H7 (cell line): ENCODE measurements around the gene COLEC11. TPM values are rescaled to one million over a fixed set of nuclear protein-coding genes. Genes with fewer than 3 reads are reported as not detected.
A peak's percentile ranks its signal among the peaks of the same experiment; 100 is the strongest.
"Not testable (repeated sequence)": the region's sequence is repeated elsewhere in the genome, so short reads cannot be mapped to it uniquely, and the experiment has no call there.

Source experiments
- DNase-seq: peaks from one replicate; pipeline ENCODE4 v3.0.0; 2012
- H3K27me3 ChIP-seq: 2 replicates; pipeline ENCODE4 v1.6.0; 2011; ENCODE audit warnings: mild to moderate bottlenecking, low read length; ENCODE audit not compliant: control insufficient read depth, insufficient read depth
- H3K36me3 ChIP-seq: replicated peaks from 2 replicates; pipeline ENCODE4 v1.5.1; 2011; ENCODE audit warnings: low read length; ENCODE audit not compliant: control insufficient read depth, insufficient read depth
- H3K4me3 ChIP-seq: 2 replicates; pipeline ENCODE4 v1.5.1; 2011; ENCODE audit warnings: low read depth, mild to moderate bottlenecking, control low read depth, low read length, moderate library complexity; ENCODE audit not compliant: insufficient read depth
- total RNA-seq: library from RNA; depleted of rRNA; stranded (reverse); fragments of >200 nt; shearing (Covaris generic); gene quantifications from 2 replicates; pipeline ENCODE4 v1.2.3, GENCODE V29; 2014

Gene COLEC11
- total RNA-seq, 1 experiment from 2014 or later = not detected

DNA sequence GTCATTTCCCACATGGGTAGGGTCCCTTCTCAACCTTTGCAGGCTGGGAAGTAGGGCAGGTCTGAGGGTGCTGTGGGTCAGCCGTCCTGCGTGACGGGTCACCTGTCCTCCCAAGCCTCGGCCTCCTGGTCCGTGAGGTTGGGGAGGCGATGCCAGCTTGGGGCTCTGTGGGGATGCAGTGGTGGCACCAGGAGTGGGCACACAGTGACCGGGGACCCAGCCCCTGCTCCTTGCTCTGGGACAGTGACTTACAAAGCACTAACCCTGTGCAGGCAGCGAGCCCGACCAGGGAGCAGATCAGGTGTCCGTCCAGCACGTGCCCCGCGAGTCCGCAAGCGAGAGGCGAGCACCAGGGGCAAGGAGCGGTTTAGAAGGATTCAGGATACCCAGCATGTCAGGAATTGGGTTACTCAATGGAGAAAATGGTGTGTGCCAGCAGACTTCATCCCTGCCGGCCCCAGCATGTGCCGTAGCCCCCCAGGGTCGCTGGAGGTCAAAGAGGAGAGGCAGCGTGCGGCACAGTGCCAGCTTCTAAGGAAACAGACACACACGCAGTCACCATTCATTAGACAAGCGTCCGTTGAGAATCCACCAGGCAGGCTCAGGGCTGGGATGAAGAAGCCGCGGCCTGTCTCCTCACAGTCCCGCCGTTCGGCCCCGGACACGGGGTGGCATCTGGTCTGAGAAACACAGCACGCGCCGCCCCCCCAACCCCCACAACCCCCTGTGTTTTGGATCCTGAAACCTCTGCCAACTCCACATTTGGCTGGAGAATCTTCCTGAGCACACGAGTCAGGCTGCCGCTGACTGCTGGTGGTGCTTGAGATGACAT is 11.7 kb downstream of the COLEC11 start:
- DNase-seq = peak; percentile 52
- H3K36me3 ChIP-seq = no peaks in the 10 kb centered on the region
- H3K4me3 ChIP-seq = no peak overlapping the region
- H3K27me3 ChIP-seq = no peaks in the 10 kb centered on the region

DNA sequence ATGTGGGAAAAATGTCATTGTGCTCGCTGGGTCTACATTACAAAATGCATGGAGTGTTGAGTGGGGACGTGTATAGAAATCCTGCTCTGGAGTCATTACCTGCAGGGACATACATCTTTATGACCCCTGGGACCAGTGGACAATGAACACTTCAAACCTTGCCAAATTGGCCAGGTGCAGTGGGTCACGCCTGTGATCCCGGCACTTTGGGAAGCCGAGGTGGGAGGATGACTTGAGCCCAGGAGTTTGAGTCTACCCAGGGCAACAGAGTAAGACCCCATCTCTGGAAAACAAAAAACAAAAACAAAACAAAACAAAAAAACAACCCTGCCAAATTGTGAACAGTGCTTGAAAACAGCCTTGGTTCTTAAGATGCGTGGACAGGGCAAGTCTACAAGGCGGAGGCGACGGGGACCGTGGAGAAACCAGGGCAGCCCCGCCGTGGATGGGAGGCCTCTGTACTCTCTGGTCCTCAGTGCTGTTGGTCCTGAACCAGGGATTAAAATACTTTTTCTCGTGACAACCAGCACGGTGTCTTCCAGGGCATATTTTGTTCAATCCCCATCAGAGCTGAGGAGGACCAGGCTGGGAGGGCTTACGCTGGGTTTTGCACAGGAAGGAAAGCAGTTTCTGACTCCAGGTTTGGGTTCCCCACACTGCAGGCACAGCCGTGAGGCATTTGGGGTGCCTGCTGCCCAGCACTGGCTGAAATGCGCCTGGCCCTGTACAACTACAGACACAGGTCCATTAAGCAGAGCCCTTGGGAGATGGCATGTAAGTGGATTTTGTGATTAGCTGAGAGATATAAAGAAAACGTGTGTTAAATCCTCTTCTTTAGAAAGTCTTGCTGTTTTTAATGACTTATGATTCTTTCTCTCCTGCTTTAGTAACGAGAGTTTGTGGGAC is 13.7 kb downstream of the COLEC11 start:
- peak; percentile 29 for DNase-seq
- Histone ChIP-seq H3K36me3 (no peaks in the 10 kb centered on the region), H3K4me3 (no peak overlapping the region), H3K27me3 (no peaks in the 10 kb centered on the region)

DNA sequence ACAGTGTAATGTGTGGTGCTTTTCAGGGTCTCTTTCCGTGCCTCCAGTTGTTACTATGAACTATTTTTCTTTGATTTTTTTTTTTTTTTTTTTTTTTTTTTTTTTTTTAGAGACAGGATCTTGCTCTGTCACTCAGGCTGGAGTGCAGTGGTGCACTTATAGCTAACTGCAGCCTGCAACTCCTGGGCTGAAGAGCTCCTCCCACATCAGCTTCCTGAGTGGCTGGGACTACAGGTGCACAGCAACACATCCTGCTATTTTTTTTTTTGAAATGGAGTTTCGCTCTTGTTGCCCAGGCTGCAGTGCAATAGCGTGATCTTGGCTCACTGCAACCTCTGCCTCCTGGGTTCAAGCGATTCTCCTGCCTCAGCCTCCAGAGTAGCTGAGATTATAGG is 14.4 kb downstream of the COLEC11 start:
- H3K36me3 ChIP-seq, DNase-seq, H3K27me3 ChIP-seq, H3K4me3 ChIP-seq: not testable (repeated sequence)

DNA sequence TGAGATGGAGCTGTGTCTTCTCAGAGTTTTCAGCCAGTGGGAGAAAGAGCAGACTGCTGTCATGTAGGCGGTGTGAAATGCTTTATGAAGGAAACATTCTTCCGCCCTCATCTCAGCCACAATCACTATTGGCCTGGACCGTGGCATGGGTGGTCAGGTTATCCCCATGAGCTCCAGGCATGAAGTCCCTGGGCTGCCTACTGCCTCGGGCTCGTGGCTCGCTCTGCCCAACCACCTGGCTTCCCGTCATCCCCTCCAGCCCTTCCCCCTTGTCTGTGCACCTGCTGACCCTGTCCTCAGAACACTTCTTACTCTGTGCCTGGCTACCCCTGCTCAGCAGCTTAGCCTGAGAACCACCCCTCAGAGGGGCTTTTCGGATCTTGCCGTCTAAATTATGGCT is 15.5 kb downstream of the COLEC11 start:
- Histone ChIP-seq H3K4me3 (no peak overlapping the region), H3K27me3 (no peaks in the 10 kb centered on the region), H3K36me3 (no peaks in the 10 kb centered on the region)
- peak; percentile 38 for DNase-seq

DNA sequence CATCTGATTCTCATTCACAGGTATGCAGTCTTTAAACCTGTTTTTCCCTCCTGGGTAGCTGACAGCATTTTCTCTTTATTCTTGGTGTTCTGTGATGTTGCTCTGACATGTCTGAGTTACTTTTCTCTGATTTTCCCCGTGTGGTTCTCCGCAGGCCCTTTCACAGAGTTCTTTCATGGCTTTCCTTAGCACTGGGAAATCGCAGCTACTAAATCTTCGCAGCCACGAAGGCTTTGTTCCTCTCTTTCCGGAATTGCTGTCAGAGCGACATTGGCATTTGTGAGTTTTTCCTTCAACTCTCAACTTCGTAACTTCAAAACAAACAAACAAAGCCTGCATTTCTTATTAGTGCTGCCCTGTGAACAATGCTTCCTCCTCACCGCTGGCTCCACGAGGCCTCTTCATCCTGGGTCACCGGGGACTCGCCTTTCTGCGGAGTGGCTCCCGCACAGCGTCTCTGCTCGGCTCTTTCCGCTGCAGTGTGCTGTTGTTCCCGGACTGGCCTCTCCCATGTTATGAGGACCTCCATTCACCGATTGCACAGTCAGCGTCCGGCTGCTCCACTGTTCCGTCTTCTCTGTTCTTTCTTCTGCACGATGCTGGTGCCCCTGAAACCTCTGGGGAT is 16.1 kb downstream of the COLEC11 start:
- Histone ChIP-seq H3K36me3 (no peaks in the 10 kb centered on the region), H3K4me3 (no peak overlapping the region), H3K27me3 (no peaks in the 10 kb centered on the region)
- DNase-seq = peak; percentile 46

DNA sequence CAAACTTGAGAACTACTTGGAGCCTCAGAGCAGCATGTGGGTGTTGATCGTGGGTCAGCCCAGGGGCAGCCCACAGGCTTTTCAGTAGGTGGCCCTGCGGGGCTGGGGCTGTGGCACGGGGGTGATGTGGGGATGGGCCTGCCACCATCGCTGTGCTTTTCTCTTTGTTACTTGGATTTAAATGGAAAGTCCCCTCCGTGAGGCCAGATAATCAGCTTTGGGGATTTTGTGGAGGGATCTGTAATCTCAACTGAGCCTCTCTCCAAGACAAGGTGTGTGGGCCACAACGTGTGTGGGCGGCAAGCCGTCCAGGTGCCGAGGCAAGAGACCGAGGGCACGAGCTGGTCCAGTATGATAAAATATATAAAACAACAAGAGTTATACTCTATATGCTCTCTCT is 16.7 kb downstream of the COLEC11 start:
- Histone ChIP-seq H3K4me3 (no peak overlapping the region), H3K27me3 (no peaks in the 10 kb centered on the region), H3K36me3 (no peaks in the 10 kb centered on the region)
- DNase-seq = peak; percentile 52

DNA sequence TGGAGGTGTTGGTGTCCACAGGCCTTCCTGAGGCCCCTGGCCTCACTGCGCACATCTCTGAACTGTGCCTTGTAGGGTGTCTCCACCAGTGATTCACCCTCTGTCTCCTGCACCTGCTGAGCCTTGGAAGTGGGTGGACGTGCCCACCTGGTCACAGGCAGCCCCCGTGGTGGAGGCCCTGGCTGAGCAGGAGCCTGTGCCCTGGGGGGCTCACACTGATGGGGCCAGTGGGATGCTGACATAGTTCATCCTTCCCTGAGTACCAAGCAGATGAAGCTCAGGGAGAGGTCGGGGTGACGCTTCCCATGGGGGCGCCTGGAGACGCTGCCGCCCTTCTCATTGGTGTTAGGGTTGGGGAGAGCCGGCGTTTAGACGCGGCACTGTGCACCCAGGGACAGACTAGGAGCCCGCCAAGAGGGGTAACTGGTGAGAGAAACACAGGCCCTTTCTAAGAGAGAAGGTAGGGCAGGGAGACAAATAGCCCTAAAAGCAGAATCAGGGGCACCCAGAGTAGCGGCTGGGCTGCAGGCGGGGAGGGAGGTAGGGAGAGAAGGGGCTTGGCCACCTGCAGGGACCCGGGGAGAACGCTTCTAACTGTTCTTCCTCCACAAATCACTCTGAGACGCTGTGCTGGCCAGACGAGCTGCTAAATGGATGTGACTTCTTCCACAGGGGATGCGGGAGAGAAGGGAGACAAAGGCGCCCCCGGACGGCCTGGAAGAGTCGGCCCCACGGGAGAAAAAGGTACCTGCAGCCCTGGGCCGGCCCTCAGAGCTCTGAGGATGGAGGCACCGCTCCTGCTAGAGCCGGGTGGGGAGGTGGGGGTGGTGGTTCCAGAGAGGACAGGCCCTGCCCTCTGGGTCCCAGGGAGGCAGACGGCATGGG is 18.0 kb downstream of the COLEC11 start:
- no peaks in the 10 kb centered on the region for H3K36me3 ChIP-seq
- peak; percentile 31 for DNase-seq
- H3K4me3 ChIP-seq = no peak overlapping the region
- H3K27me3 ChIP-seq = no peaks in the 10 kb centered on the region

DNA sequence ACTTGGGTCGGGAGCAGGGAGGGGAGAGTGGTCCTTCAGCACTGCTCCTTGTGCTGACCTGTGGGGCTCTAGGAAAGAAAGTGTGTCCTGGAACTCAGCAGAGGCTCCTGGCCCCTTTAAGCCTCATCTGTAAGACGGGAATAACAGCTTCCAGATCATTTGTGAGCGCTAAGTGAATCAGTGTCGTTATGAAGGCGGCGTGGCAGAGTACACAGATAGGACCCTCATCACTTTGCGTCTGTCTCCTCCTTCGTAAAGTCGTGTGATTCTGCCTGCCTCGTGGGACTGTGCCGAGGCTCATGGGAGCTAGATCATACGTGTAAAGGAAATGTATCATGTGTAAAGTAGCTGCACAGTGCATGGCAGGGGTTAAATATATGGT is 18.6 kb downstream of the COLEC11 start:
- peak; percentile 6 for DNase-seq
- Histone ChIP-seq H3K36me3 (no peaks in the 10 kb centered on the region), H3K27me3 (no peaks in the 10 kb centered on the region), H3K4me3 (no peak overlapping the region)

DNA sequence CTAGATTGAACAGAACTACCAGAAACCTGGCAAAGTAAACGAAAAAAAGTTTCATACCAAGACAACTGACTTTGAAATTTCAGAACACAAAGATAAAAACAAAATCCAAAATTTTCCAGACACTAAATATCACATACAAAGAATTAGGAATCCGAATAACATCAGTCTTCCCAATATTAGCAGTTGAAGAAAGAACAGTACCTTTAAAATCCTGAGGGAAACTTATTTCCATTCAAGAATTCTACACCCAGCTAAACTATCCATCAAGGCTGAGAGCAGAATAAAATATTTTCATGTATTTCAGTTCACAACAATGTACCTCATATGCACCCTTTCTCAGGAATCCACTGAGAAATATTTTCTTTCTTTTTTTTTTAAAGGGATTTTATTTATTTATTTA is 19.8 kb downstream of the COLEC11 start:
- not testable (repeated sequence) for H3K27me3 ChIP-seq, DNase-seq, H3K4me3 ChIP-seq, H3K36me3 ChIP-seq

DNA sequence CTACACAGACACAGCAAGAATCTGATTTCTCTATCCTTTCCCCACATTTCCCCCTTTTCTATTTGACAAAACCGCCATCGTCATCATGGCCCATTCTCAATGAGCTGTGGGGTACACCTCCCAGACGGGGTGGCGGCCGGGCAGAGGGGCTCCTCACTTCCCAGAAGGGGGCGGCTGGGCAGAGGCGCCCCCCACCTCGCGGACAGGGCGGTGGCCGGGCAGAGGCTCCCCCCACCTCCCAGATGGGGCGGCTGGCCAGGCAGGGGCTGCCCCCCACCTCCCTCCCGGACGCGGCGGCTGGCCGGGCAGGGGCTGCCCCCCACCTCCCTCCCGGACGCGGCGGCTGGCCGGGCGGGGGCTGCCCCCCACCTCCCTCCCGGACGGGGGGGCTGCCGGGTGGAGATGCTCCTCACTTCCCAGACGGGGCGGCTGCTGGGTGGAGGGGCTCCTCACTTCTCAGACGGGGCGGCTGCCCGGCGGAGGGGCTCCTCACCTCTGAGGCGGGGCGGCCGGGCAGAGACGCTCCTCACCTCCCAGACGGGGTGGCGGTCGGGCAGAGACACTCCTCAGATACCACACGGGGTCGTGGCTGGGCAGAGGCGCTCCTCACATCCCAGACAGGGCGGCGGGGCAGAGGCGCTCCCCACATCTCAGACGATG is 20.8 kb downstream of the COLEC11 start:
- DNase-seq, H3K27me3 ChIP-seq, H3K4me3 ChIP-seq, H3K36me3 ChIP-seq: not testable (repeated sequence)

DNA sequence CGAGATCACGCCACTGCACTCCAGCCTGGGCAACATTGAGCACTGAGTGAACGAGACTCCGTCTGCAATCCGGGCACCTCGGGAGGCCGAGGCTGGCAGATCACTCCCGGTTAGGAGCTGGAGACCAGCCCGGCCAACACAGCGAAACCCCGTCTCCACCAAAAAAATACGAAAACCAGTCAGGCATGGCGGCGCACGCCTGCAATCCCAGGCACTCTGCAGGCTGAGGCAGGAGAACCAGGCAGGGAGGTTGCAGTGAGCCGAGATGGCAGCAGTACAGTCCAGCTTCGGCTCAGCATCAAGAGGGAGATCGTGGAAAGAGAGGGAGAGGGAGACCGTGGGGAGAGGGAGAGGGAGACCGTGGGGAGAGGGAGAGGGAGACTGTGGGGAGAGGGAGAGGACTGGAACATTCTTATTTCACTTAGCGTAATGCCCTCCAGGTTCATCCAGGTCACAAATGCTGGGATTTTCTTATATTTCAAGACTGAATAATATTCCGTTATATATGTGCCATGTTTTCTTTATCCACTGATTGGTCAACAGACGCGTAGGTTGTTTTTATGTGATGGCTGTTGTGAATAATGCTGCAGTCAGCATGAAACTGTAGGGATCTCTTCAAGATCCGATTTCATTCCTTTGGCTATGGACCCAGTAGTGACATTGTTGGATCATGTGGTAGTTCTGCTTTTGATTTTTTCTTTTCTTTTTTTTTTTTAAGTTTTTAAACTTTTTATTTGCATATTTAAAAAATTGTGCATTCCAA is 21.7 kb downstream of the COLEC11 start:
- not testable (repeated sequence) for H3K27me3 ChIP-seq, H3K36me3 ChIP-seq, H3K4me3 ChIP-seq, DNase-seq

DNA sequence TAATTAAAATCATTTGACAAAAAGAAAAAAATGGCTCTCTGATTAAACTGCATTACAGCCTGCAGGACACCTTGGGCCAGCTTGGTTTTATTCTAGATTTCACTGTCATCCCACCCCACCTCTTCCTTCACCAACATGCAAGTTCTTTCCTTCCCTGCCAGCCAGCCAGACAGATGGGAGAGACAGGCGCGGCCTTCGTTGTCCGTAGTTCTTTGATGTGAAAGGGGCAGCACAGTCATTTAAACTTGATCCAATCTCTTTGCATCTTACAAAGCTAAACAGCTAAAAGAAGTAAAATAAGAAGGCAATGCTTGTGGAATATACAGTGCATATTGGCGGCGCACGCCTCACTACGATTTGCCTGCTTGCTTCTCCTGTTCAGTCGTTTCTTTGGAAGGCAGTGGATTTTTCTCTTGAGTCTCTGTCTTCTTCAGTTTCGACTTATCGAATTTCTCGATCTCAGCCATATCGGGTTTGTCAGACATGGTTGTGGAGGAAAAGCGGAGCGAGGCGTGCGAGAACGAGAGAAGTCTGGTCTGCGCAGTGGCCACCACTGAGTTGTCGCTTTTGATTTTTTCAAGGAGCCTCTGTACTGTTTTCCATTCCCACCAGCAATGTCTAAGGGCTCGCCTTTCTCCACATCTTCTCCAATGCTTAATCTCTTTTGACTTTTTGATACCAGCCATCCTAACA is 22.4 kb downstream of the COLEC11 start:
- Histone ChIP-seq H3K27me3 (no peaks in the 10 kb centered on the region), H3K36me3 (no peaks in the 10 kb centered on the region), H3K4me3 (no peak overlapping the region)
- DNase-seq = no peak

DNA sequence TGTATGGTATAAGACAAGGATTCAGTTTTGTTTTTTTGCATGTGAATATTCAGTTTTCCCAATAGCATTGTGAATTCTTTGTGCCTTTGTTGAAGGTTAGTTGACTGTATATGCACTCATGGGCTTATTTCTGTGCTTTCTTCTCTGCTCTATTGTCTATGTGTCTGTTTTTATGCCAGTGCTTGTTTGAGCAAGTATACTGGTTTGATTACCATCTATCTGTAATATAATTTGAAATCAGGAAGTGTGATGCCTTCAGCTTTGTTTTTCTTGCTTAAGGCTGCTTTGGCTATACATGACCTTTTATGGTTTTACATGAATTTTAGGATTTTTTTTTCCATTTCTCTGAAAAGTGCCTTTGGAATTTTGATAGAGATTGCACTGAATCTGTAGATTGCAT is 23.5 kb downstream of the COLEC11 start:
- Histone ChIP-seq H3K4me3 (no peak overlapping the region), H3K27me3 (no peaks in the 10 kb centered on the region), H3K36me3 (no peaks in the 10 kb centered on the region)
- no peak for DNase-seq
